HepG2 (cell line): Measurements from ENCODE around the gene GRAMD2A. TPM values are rescaled to one million over a fixed set of nuclear protein-coding genes. Genes with fewer than 3 reads are reported as not detected.

ENCODE experiments used
- AFF4 ChIP-seq: sonication (generic); formaldehyde crosslinking; IDR thresholded peaks from 2 replicates; pipeline ENCODE4 v1.4.0; 2020; ENCODE audit warnings: missing genetic modification reagents
- CCAR2 ChIP-seq: fragments of 200-400 bp; formaldehyde crosslinking; optimal IDR thresholded peaks from 2 replicates; pipeline ENCODE3; 2018; ENCODE audit warnings: low read depth, mild to moderate bottlenecking, low read length, moderate library complexity
- GATAD1 ChIP-seq: IDR thresholded peaks from 2 replicates; pipeline ENCODE4 v1.6.1; 2016; ENCODE audit warnings: missing genetic modification reagents, missing compliant biosample characterization
- IKZF1 ChIP-seq: fragments of 450-650 bp; IDR thresholded peaks from 2 replicates; pipeline ENCODE4 v1.7.1; 2016
- KLF15 ChIP-seq: sonication (generic); formaldehyde crosslinking; IDR thresholded peaks from 2 replicates; pipeline ENCODE4 v1.8.1; 2023; ENCODE audit warnings: borderline replicate concordance, mild to moderate bottlenecking, inconsistent platforms, missing genetic modification reagents, mixed read lengths
- MIER2 ChIP-seq: IDR thresholded peaks from 2 replicates; pipeline ENCODE4 v1.6.1; 2016; ENCODE audit warnings: missing biosample characterization, missing genetic modification reagents
- MNT ChIP-seq: fragments of 450-650 bp; IDR thresholded peaks from 2 replicates; pipeline ENCODE4 v1.6.1; 2016
- MTF2 ChIP-seq: sonication (generic); formaldehyde crosslinking; IDR thresholded peaks from 2 replicates; pipeline ENCODE4 v1.5.0; 2020; ENCODE audit warnings: missing genetic modification reagents, borderline replicate concordance
- NFE2L2 ChIP-seq: fragments of 150-350 bp; IDR thresholded peaks from 2 replicates; pipeline ENCODE4 v1.6.1; 2014; ENCODE audit warnings: low read length
- PAWR ChIP-seq: sonication (generic); formaldehyde crosslinking; IDR thresholded peaks from 2 replicates; pipeline ENCODE4 v1.4.0; 2020; ENCODE audit warnings: missing genetic modification reagents, mild to moderate bottlenecking, borderline replicate concordance
- TBX2 ChIP-seq: sonication (generic); formaldehyde crosslinking; IDR thresholded peaks from 2 replicates; pipeline ENCODE4 v1.5.0; 2020; ENCODE audit warnings: missing genetic modification reagents, mild to moderate bottlenecking, borderline replicate concordance
- TFDP1 ChIP-seq: IDR thresholded peaks from 2 replicates; pipeline ENCODE4 v1.6.1; 2016; ENCODE audit warnings: missing compliant biosample characterization, missing genetic modification reagents, borderline replicate concordance
- ZBTB46 ChIP-seq: sonication (generic); formaldehyde crosslinking; IDR thresholded peaks from 2 replicates; pipeline ENCODE4 v1.4.0; 2020; ENCODE audit warnings: mild to moderate bottlenecking, missing genetic modification reagents, borderline replicate concordance
- ZFP36 ChIP-seq: fragments of 150-350 bp; IDR thresholded peaks from 2 replicates; pipeline ENCODE4 v1.6.1; 2018; ENCODE audit warnings: borderline replicate concordance, low read length, low read depth; ENCODE audit not compliant: partially characterized antibody
- ZNF550 ChIP-seq: sonication (generic); formaldehyde crosslinking; IDR thresholded peaks from 2 replicates; pipeline ENCODE4 v1.4.0; 2020; ENCODE audit warnings: mild to moderate bottlenecking, missing genetic modification reagents, borderline replicate concordance
- ZNF564 ChIP-seq: sonication (generic); formaldehyde crosslinking; IDR thresholded peaks from 2 replicates; pipeline ENCODE4 v1.8.1; 2023; ENCODE audit warnings: mild to moderate bottlenecking, missing genetic modification reagents
- polyA plus RNA-seq, 8 experiments: library from polyadenylated mRNA; depleted of rRNA in 3 of 8; stranded (reverse) in 7 of 8; unstranded in 1 of 8; fragments of >200 nt; fragmentation: Illumina TruSeq in 4 of 8; extraction: Trizol in 4 of 8; gene quantifications; 2 replicates each; pipeline versions ENCODE4 v1.2.1 to v1.2.3, GENCODE V29; 2011 to 2016; ENCODE audit warnings: low read depth in 4 of 8, missing spikeins in 1 of 8, mixed read lengths in 1 of 8; ENCODE audit not compliant: insufficient read depth in 1 of 8
- total RNA-seq, 5 experiments: library from RNA; depleted of rRNA; stranded (reverse); fragments of >200 nt; fragmentation: Illumina TruSeq; extraction: Trizol; gene quantifications; 2 replicates each; pipeline ENCODE4 v1.2.3, GENCODE V29; 2016; ENCODE audit warnings: low read depth in 1 of 5

Gene GRAMD2A
- total and polyA plus RNA-seq, 2 of the 13 experiments (the other 11 are each of a cell fraction or from before 2014, with no cell fraction given) = 0.04 TPM; not detected in 1

GRCh38 chr15:72231066-72231832 is 33.7 kb upstream of the GRAMD2A start, which contains the start of gene PKM (continued):
- TF ChIP-seq MTF2 (no peak), MNT (peak; percentile 30; the same call in 1 of the 2 replicates), KLF15 (CRISPR knock-in tag) (0 out of 2 replicates have a peak, but pooled peaks have one; percentile 46), PAWR (no peak), TBX2 (CRISPR knock-in tag) (peak; percentile 74), MIER2 (CRISPR knock-in tag) (no peak), AFF4 (peak; percentile 72; the same call in 1 of the 2 replicates), CCAR2 (peak; percentile 78), TFDP1 (peak; percentile 71; the same call in 1 of the 2 replicates), IKZF1 (no peak), GATAD1 (CRISPR knock-in tag) (peak; percentile 72; the same call in 1 of the 2 replicates), ZBTB46 (no peak), ZNF564 (CRISPR knock-in tag) (peak; percentile 57; the same call in 1 of the 2 replicates), ZNF550 (no peak), ZFP36 (no peak), NFE2L2 (no peak)
